ENCODE data around the gene SHMT1.
"Not testable (repeated sequence)": the region's sequence is repeated elsewhere in the genome, so short reads cannot be mapped to it uniquely, and the experiment has no call there.

- not testable (repeated sequence) for TF ChIP-seq CTCF (IDR thresholded peaks at IDR 0.05; ENCODE audit: low read depth, low read length); POLR2A (IDR thresholded peaks at IDR 0.05; ENCODE audit: extremely low read depth, insufficient read length); MYC (IDR thresholded peaks at IDR 0.05; ENCODE audit: low read depth, low read length); MAX (IDR thresholded peaks at IDR 0.05; ENCODE audit: low read depth, low read length)
These were observed 19.7 kb upstream of the SHMT1 start for GRCh38 chr17:18383079-18383481.

Measured in NB4 (cell line).